ENCODE measurements around the gene OPRM1.

OPRM1 gene

GRCh38 chr6:154209555-154209954 is 170.5 kb downstream of the OPRM1 start:
- TF ChIP-seq FOXM1 (IDR thresholded peaks at IDR 0.05; ENCODE audit: borderline replicate concordance, low read depth): no peak
- TF ChIP-seq RAD21 (IDR thresholded peaks at IDR 0.05; ENCODE audit: low read depth): no peak
- TF ChIP-seq TCF12 (IDR thresholded peaks at IDR 0.05; ENCODE audit: low read depth): no peak
- no peak for TF ChIP-seq CEBPB (IDR thresholded peaks at IDR 0.05)
- TF ChIP-seq TAF1 (IDR thresholded peaks at IDR 0.05; ENCODE audit: low read depth): no peak

GRCh38 chr6:154210678-154211077 is 171.6 kb downstream of the OPRM1 start:
- TF ChIP-seq TAF1 (IDR thresholded peaks at IDR 0.05; ENCODE audit: low read depth) (no peak), EGR1 (IDR thresholded peaks at IDR 0.05) (no peak), USF1 (IDR thresholded peaks at IDR 0.05) (no peak), CREB1 (IDR thresholded peaks at IDR 0.05; ENCODE audit: low read depth) (no peak), CEBPB (IDR thresholded peaks at IDR 0.05) (no peak), REST (IDR thresholded peaks at IDR 0.05; ENCODE audit: low read depth) (no peak), EP300 (IDR thresholded peaks at IDR 0.05; ENCODE audit: borderline replicate concordance) (no peak), ZBTB7A (IDR thresholded peaks at IDR 0.05; ENCODE audit: low read depth) (no peak), RAD21 (IDR thresholded peaks at IDR 0.05; ENCODE audit: low read depth) (no peak), TEAD4 (IDR thresholded peaks at IDR 0.05) (no peak), NFIC (IDR thresholded peaks at IDR 0.05) (no peak), MAX (IDR thresholded peaks at IDR 0.05) (no peak), YY1 (IDR thresholded peaks at IDR 0.05; ENCODE audit: low read depth) (no peak)

DNA sequence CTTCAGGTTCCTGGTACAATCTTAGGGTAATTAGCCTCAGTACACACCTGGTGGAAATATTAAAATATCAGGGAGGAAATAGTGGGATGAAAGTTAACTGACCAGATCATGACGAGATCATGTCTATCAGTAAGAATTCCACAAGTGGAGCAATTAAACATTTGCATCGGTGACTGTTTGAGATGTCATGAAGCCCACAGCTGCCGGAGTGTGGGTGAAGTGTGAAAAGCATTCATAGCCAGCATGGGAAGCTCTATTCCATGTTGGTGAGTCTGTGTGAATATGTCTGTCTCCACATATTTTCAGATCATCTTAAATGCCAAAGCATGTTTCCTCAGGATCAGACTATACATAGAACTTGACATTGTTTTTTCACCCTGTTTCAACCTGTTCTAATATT is 174.7 kb downstream of the OPRM1 start:
- TF ChIP-seq NFIC (IDR thresholded peaks at IDR 0.05): no peak
- no peak for TF ChIP-seq USF1 (IDR thresholded peaks at IDR 0.05)
- no peak for TF ChIP-seq YY1 (IDR thresholded peaks at IDR 0.05; ENCODE audit: low read depth)

- TF ChIP-seq RAD21 (IDR thresholded peaks at IDR 0.05; ENCODE audit: low read depth) (no peak), CEBPB (IDR thresholded peaks at IDR 0.05) (no peak), ZBTB7A (IDR thresholded peaks at IDR 0.05; ENCODE audit: low read depth) (no peak), TEAD4 (IDR thresholded peaks at IDR 0.05) (no peak), FOXM1 (IDR thresholded peaks at IDR 0.05; ENCODE audit: borderline replicate concordance, low read depth) (no peak), TAF1 (IDR thresholded peaks at IDR 0.05; ENCODE audit: low read depth) (no peak)
These were observed 179.3 kb downstream of the OPRM1 start for GRCh38 chr6:154218301-154218700.

GRCh38 chr6:154218787-154219186 is 179.7 kb downstream of the OPRM1 start:
- TF ChIP-seq FOXM1 (IDR thresholded peaks at IDR 0.05; ENCODE audit: borderline replicate concordance, low read depth): no peak
- TF ChIP-seq REST (IDR thresholded peaks at IDR 0.05; ENCODE audit: low read depth): no peak
- TF ChIP-seq TEAD4 (IDR thresholded peaks at IDR 0.05): no peak
- TF ChIP-seq MAX (IDR thresholded peaks at IDR 0.05): no peak
- no peak for TF ChIP-seq YY1 (IDR thresholded peaks at IDR 0.05; ENCODE audit: low read depth)
- no peak for TF ChIP-seq EP300 (IDR thresholded peaks at IDR 0.05; ENCODE audit: borderline replicate concordance)
- no peak for TF ChIP-seq CREB1 (IDR thresholded peaks at IDR 0.05; ENCODE audit: low read depth)

GRCh38 chr6:154219250-154219649 is 180.2 kb downstream of the OPRM1 start:
- TF ChIP-seq TEAD4 (IDR thresholded peaks at IDR 0.05) (no peak), FOXM1 (IDR thresholded peaks at IDR 0.05; ENCODE audit: borderline replicate concordance, low read depth) (no peak), YY1 (IDR thresholded peaks at IDR 0.05; ENCODE audit: low read depth) (no peak), RAD21 (IDR thresholded peaks at IDR 0.05; ENCODE audit: low read depth) (no peak), NFIC (IDR thresholded peaks at IDR 0.05) (no peak), TCF12 (IDR thresholded peaks at IDR 0.05; ENCODE audit: low read depth) (no peak), REST (IDR thresholded peaks at IDR 0.05; ENCODE audit: low read depth) (no peak), EP300 (IDR thresholded peaks at IDR 0.05; ENCODE audit: borderline replicate concordance) (no peak), TAF1 (IDR thresholded peaks at IDR 0.05; ENCODE audit: low read depth) (no peak), EGR1 (IDR thresholded peaks at IDR 0.05) (no peak), CREB1 (IDR thresholded peaks at IDR 0.05; ENCODE audit: low read depth) (no peak), MAX (IDR thresholded peaks at IDR 0.05) (no peak), USF1 (IDR thresholded peaks at IDR 0.05) (no peak), ZBTB7A (IDR thresholded peaks at IDR 0.05; ENCODE audit: low read depth) (no peak), CEBPB (IDR thresholded peaks at IDR 0.05) (no peak)

All from Ishikawa (cell line).